ENCODE measurements around the gene GABPB2. TPM values are rescaled to one million over a fixed set of nuclear protein-coding genes. Genes with fewer than 3 reads are reported as not detected.

The GABPB2 gene
- total and polyA plus RNA-seq, 2 of the 13 experiments (the other 11 are each of a cell fraction or from before 2014, with no cell fraction given): 0.09 TPM; not detected in 1

- peak; percentile 54; the same call in 1 of the 2 replicates for TF ChIP-seq ZBTB40 (IDR thresholded peaks at IDR 0.05)
- peak; percentile 69 for TF ChIP-seq ZBTB40 (CRISPR knock-in tag; IDR thresholded peaks at IDR 0.05)
- peak; percentile 43 for TF ChIP-seq XRCC5 (optimal IDR thresholded peaks at IDR 0.05; ENCODE audit: low read length)
- TF ChIP-seq MXD3 (CRISPR knock-in tag; IDR thresholded peaks at IDR 0.05): no peak
- TF ChIP-seq PAXIP1 (CRISPR knock-in tag; conservative IDR thresholded peaks at IDR 0.05): peak; percentile 55
- TF ChIP-seq ZNF382 (CRISPR knock-in tag; IDR thresholded peaks at IDR 0.05; ENCODE audit: borderline replicate concordance): no peak
- no peak for TF ChIP-seq MLLT10 (CRISPR knock-in tag; IDR thresholded peaks at IDR 0.05)
- TF ChIP-seq NFYB (CRISPR knock-in tag; IDR thresholded peaks at IDR 0.05): peak; percentile 57
- no peak for TF ChIP-seq IRX3 (CRISPR knock-in tag; IDR thresholded peaks at IDR 0.05; ENCODE audit: borderline replicate concordance, low read depth)
Observed at GRCh38 chr1:151165738-151166504, 95.4 kb downstream of the GABPB2 start, which contains the start of the genes LYSMD1 and SCNM1 (continued).
